Left colon (tissue), 2 donors: ENCODE measurements around the gene NDOR1. TPM values are rescaled to one million over a fixed set of nuclear protein-coding genes. Genes with fewer than 3 reads are reported as not detected.

Experiments used
- ATAC-seq: fragments of 200-7000 bp; cut with Tn5 transposase; one replicate; pipeline ENCODE4 v1.9.1; 2020; ENCODE audit warnings: mild to moderate bottlenecking, moderate library complexity
- DNase-seq, 2 donors: peaks; one replicate each; pipeline ENCODE4 v3.0.0-alpha.2; 2020
- intact Hi-C, 2 donors: fragments of 100-400 bp; cut with DNase I in 1 of 2; cut with micrococcal nuclease in 1 of 2; formaldehyde crosslinking; loops; one replicate each; pipeline versions ENCODE4 v1.11.2 to v1.14.0; 2022; cut with DNase I, micrococcal nuclease
- total RNA-seq, 2 donors: library from RNA; stranded (reverse); fragmentation: NEBNext Ultra II Directional; extraction: Animal tissue kit (Norgen Biotek cat#: 25700); gene quantifications; one replicate each; pipeline ENCODE4 v1.2.1, GENCODE V29; 2021
- donor health status: DM: no; HTN: no; CAD: no.
- donor health status: DM: yes; HTN: yes; CAD: no.

NDOR1 gene
- total RNA-seq, 2 donors from 2014 or later = 12.1 to 18.8 TPM

- intact Hi-C loops = loop anchor here (5.0 to 10.0 kb wide), 2 partner anchors 50 to 103 kb away; partner anchors contain the start of genes LRRC26 (in 1 of the 2) and TMEM210 (in 1 of the 2)
- DNase-seq (peak in 1 of 2 donors; percentile 53), ATAC-seq (no peak)
Measured at GRCh38 chr9:137224830-137225694, 19.6 kb downstream of the NDOR1 start, which contains the start of gene CYSRT1. TSS of gene CYSRT1 (plus strand) at chr9:137225174. CDS start at chr9:137225622, 448 bp downstream.

GRCh38 chr9:137225699-137226331 lies 20.3 kb downstream of the NDOR1 start:
- DNase-seq = peak in 1 of 2 donors; percentile 10
- intact Hi-C loops = loop anchor here (5.0 to 10.0 kb wide), 2 partner anchors 51 to 104 kb away; partner anchors contain the start of genes LRRC26 (in 1 of the 2) and TMEM210 (in 1 of the 2)
- no peak for ATAC-seq

GRCh38 chr9:137226338-137227053 lies 21.0 kb downstream of the NDOR1 start:
- no peak for ATAC-seq
- DNase-seq = peak in 1 of 2 donors; percentile 32
- intact Hi-C loops = loop anchor here (5.0 to 10.0 kb wide), 2 partner anchors 52 to 104 kb away; partner anchors contain the start of genes LRRC26 (in 1 of the 2) and TMEM210 (in 1 of the 2)

GRCh38 chr9:137227054-137227852 lies 21.8 kb downstream of the NDOR1 start, which contains the start of gene RNF224:
TSS of gene RNF224 (plus strand) at chr9:137227502. CDS start at chr9:137228336, 834 bp downstream.
- intact Hi-C loops = loop anchor here (5.0 to 10.0 kb wide), 2 partner anchors 52 to 105 kb away; partner anchors contain the start of genes LRRC26 (in 1 of the 2) and TMEM210 (in 1 of the 2)
- DNase-seq (peak; percentile 70 to 87), ATAC-seq (peak; percentile 53)

GRCh38 chr9:137227853-137228505 lies 22.5 kb downstream of the NDOR1 start:
- ATAC-seq (no peak), DNase-seq (peak in 1 of 2 donors; percentile 9)
- intact Hi-C loops = loop anchor here (5.0 to 10.0 kb wide), 2 partner anchors 53 to 106 kb away; partner anchors contain the start of genes LRRC26 (in 1 of the 2) and TMEM210 (in 1 of the 2)

- intact Hi-C loops = loop anchor here (5.0 to 10.0 kb wide), 2 partner anchors 54 to 106 kb away; partner anchors contain the start of genes LRRC26 (in 1 of the 2) and TMEM210 (in 1 of the 2)
- DNase-seq (no peak), ATAC-seq (no peak)
Measured at GRCh38 chr9:137228506-137228967, 23.0 kb downstream of the NDOR1 start.

GRCh38 chr9:137228968-137229896 lies 23.7 kb downstream of the NDOR1 start:
- no peak for DNase-seq
- no peak for ATAC-seq
- intact Hi-C loops = loop anchor here (5.0 to 10.0 kb wide), 2 partner anchors 54 to 107 kb away; partner anchors contain the start of genes LRRC26 (in 1 of the 2) and TMEM210 (in 1 of the 2)

GRCh38 chr9:137229903-137230704 lies 24.6 kb downstream of the NDOR1 start:
- intact Hi-C loops = loop anchor here (5.0 to 10.0 kb wide), 3 partner anchors 55 to 115 kb away; partner anchors contain the start of genes DPP7 (in 1 of the 2), LRRC26 (in 1 of the 2) and TMEM210 (in 1 of the 2)
- no peak for DNase-seq
- peak; percentile 28 for ATAC-seq

- intact Hi-C loops = loop anchor here in 1 of 2 donors (10.0 kb wide), 1 partner anchor 116 kb away; the partner anchor contains the start of gene DPP7
- ATAC-seq (no peak), DNase-seq (no peak)
Measured at GRCh38 chr9:137230705-137231371, 25.3 kb downstream of the NDOR1 start, which contains the start of gene SLC34A3. TSS of gene SLC34A3 (plus strand) at chr9:137230901. CDS start at chr9:137231703, 802 bp downstream.

- DNase-seq (no peak), ATAC-seq (no peak)
- intact Hi-C loops = loop anchor here in 1 of 2 donors (10.0 kb wide), 1 partner anchor 117 kb away; the partner anchor contains the start of gene DPP7
Measured at GRCh38 chr9:137231372-137232039, 26.0 kb downstream of the NDOR1 start.

- DNase-seq (no peak), ATAC-seq (no peak)
- intact Hi-C loops = loop anchor here in 1 of 2 donors (10.0 kb wide), 1 partner anchor 117 kb away; the partner anchor contains the start of gene DPP7
Measured at GRCh38 chr9:137232101-137232500, 26.6 kb downstream of the NDOR1 start.

- intact Hi-C loops = loop anchor here in 1 of 2 donors (10.0 kb wide), 1 partner anchor 118 kb away; the partner anchor contains the start of gene DPP7
- DNase-seq (peak in 1 of 2 donors; percentile 58), ATAC-seq (peak; percentile 42)
Measured at GRCh38 chr9:137232510-137232909, 27.0 kb downstream of the NDOR1 start.
